ENCODE measurements around the gene NYAP1.
"Not testable (repeated sequence)": the region's sequence is repeated elsewhere in the genome, so short reads cannot be mapped to it uniquely, and the experiment has no call there.

Gene NYAP1

GRCh38 chr7:100483090-100483721, 521 bp upstream of the NYAP1 start:
- DNase-seq (ENCODE audit: low spot score) = peak; percentile 85

GRCh38 chr7:100484673-100485045, 932 bp downstream of the NYAP1 start:
- DNase-seq (ENCODE audit: low spot score) = no peak

- no peak for DNase-seq (ENCODE audit: low spot score)
These were observed 1.7 kb downstream of the NYAP1 start for GRCh38 chr7:100485471-100485876.

- DNase-seq (ENCODE audit: low spot score) = no peak
These were observed 2.4 kb downstream of the NYAP1 start for GRCh38 chr7:100486111-100486636.

GRCh38 chr7:100486753-100487446, 3.2 kb downstream of the NYAP1 start:
- DNase-seq (ENCODE audit: low spot score) = no peak

GRCh38 chr7:100488333-100489095, 4.8 kb downstream of the NYAP1 start:
- no peak for DNase-seq (ENCODE audit: low spot score)

GRCh38 chr7:100489121-100489520, 5.4 kb downstream of the NYAP1 start:
- DNase-seq (ENCODE audit: low spot score) = no peak

GRCh38 chr7:100489824-100490223, 6.1 kb downstream of the NYAP1 start:
- peak; percentile 59 for DNase-seq (ENCODE audit: low spot score)

- no peak for DNase-seq (ENCODE audit: low spot score)
These were observed 6.9 kb downstream of the NYAP1 start for GRCh38 chr7:100490483-100491191.

- DNase-seq (ENCODE audit: low spot score) = no peak
These were observed 7.5 kb downstream of the NYAP1 start for GRCh38 chr7:100491192-100491578.

- no peak for DNase-seq (ENCODE audit: low spot score)
These were observed 9.2 kb downstream of the NYAP1 start for GRCh38 chr7:100492738-100493475.

GRCh38 chr7:100493476-100494264, 9.9 kb downstream of the NYAP1 start:
- peak; percentile 49 for DNase-seq (ENCODE audit: low spot score)

- DNase-seq (ENCODE audit: low spot score) = no peak
These were observed 12.8 kb downstream of the NYAP1 start for GRCh38 chr7:100496509-100496908.

- not testable (repeated sequence) for DNase-seq (ENCODE audit: low spot score)
These were observed 17.0 kb downstream of the NYAP1 start for GRCh38 chr7:100500743-100501142.

GRCh38 chr7:100504031-100504430, 20.3 kb downstream of the NYAP1 start:
- DNase-seq (ENCODE audit: low spot score) = not testable (repeated sequence)

GRCh38 chr7:100504887-100505611, 21.3 kb downstream of the NYAP1 start:
- no peak for DNase-seq (ENCODE audit: low spot score)

- DNase-seq (ENCODE audit: low spot score) = no peak
These were observed 22.7 kb downstream of the NYAP1 start for GRCh38 chr7:100506356-100506923.

- DNase-seq (ENCODE audit: low spot score) = no peak
These were observed 25.5 kb downstream of the NYAP1 start for GRCh38 chr7:100509231-100509630.

- DNase-seq (ENCODE audit: low spot score) = no peak
These were observed 26.9 kb downstream of the NYAP1 start for GRCh38 chr7:100510437-100511239.

Measured in CD4-positive, alpha-beta T cell treated with Interleukin-2 at 100 ng/mL for 4 hours (primary cell).